ENCODE measurements around the gene ANKRD29.

ANKRD29 gene

GRCh38 chr18:23683155-23683554, 20.4 kb upstream of the ANKRD29 start:
- Histone ChIP-seq H3K27me3 (ENCODE audit: insufficient read depth, poor library complexity, severe bottlenecking) (peaks cover 32% of the 10 kb centered on the region), H3K27ac (replicated peaks) (no peak overlapping the region), H3K4me3 (replicated peaks; ENCODE audit: insufficient read depth, low read length) (no peak overlapping the region)
- DNase-seq (ENCODE audit: low read depth in 1 of 2, low spot score in 1 of 2), result no peak
- TF ChIP-seq SPI1 (IDR thresholded peaks at IDR 0.05; ENCODE audit: borderline replicate concordance, low read depth) (no peak), GABPA (IDR thresholded peaks at IDR 0.05; ENCODE audit: low read depth) (no peak), POLR2AphosphoS5 (IDR thresholded peaks at IDR 0.05; ENCODE audit: low read depth) (no peak), REST (IDR thresholded peaks at IDR 0.05; ENCODE audit: insufficient replicate concordance, low read depth) (no peak), CTCF (IDR thresholded peaks at IDR 0.05; ENCODE audit: insufficient read depth, low read length) (no peak)

DNA sequence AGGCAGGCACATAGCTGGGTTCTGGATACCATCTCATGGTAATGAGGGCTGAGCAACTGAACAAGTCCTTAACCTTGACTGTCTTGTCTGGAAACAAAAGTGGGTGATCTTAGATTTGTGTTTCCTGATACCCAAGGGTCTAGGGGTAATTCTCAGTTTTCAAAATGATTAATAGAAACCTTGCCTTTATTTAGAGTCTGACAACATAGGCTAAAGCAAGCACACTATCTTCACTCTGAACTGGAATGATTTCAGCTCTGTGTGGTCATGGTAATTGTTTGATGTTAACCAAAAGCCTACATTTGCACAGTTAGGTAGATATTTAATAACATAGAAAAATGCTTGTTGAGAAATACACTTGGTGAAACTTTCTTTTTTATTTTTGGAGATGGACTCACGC, 19.8 kb upstream of the ANKRD29 start:
- Histone ChIP-seq H3K27ac (replicated peaks) (no peak overlapping the region), H3K27me3 (ENCODE audit: insufficient read depth, poor library complexity, severe bottlenecking) (peaks cover 28% of the 10 kb centered on the region), H3K4me3 (replicated peaks; ENCODE audit: insufficient read depth, low read length) (no peak overlapping the region)
- DNase-seq (ENCODE audit: low read depth in 1 of 2, low spot score in 1 of 2), result no peak
- no peak for TF ChIP-seq REST (IDR thresholded peaks at IDR 0.05; ENCODE audit: insufficient replicate concordance, low read depth)
- no peak for TF ChIP-seq CTCF (IDR thresholded peaks at IDR 0.05; ENCODE audit: insufficient read depth, low read length)
- no peak for TF ChIP-seq POLR2AphosphoS5 (IDR thresholded peaks at IDR 0.05; ENCODE audit: low read depth)
- TF ChIP-seq GABPA (IDR thresholded peaks at IDR 0.05; ENCODE audit: low read depth), result no peak
- no peak for TF ChIP-seq SPI1 (IDR thresholded peaks at IDR 0.05; ENCODE audit: borderline replicate concordance, low read depth)

DNA sequence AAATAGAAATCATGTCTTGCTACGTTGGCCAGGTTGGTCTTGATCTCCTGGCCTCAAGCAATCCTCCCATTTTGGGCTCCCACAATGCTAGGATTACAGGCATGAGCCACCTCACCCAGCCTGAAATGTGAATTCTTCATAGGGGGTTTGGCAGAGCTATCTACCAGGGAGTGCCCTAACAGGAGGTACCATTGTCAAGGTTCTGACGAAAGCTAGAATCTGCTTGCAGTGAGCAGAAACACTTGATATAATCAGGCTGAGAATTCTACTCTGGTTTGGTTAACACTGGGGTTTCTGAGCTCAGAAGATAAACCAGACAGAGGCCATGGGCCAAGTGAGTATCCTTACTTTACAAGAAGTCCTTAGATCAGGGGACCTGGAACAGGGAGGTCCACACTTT, 19.3 kb upstream of the ANKRD29 start:
- no peak for DNase-seq (ENCODE audit: low read depth in 1 of 2, low spot score in 1 of 2)
- no peak overlapping the region for H3K4me3 ChIP-seq (replicated peaks; ENCODE audit: insufficient read depth, low read length)
- no peak overlapping the region for H3K27ac ChIP-seq (replicated peaks)
- H3K27me3 ChIP-seq (ENCODE audit: insufficient read depth, poor library complexity, severe bottlenecking), result peaks cover 25% of the 10 kb centered on the region
- TF ChIP-seq GABPA (IDR thresholded peaks at IDR 0.05; ENCODE audit: low read depth) (no peak), CTCF (IDR thresholded peaks at IDR 0.05; ENCODE audit: insufficient read depth, low read length) (no peak), SPI1 (IDR thresholded peaks at IDR 0.05; ENCODE audit: borderline replicate concordance, low read depth) (no peak), POLR2AphosphoS5 (IDR thresholded peaks at IDR 0.05; ENCODE audit: low read depth) (no peak), REST (IDR thresholded peaks at IDR 0.05; ENCODE audit: insufficient replicate concordance, low read depth) (no peak)

Measured in HL-60 (cell line).